ENCODE results near the gene GABBR2. TPM values are rescaled to one million over a fixed set of nuclear protein-coding genes. Genes with fewer than 3 reads are reported as not detected.

The GABBR2 gene
- total RNA-seq, 1 donor from 2014 or later: 0.68 TPM

DNA sequence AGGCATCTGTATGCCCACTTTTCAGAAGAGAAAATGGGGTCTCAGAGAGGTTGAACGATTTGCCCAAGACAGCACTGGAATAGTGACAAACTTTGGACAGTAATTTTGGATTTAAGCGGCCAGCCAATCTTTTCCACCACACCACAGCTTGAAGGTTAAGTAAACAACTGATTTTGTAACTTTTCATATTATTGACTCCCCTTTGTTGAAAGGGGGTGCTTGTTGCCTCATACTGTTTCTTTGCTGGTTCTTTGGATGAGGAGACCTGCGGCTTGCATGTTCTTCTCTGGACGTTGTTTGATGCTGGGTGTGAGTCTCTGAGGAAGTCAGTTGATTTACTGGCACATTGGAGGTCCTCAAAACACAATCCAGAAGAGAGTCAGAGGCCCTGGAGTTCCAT lies 11.7 kb upstream of the GABBR2 start:
- DNase-seq: no peak

DNA sequence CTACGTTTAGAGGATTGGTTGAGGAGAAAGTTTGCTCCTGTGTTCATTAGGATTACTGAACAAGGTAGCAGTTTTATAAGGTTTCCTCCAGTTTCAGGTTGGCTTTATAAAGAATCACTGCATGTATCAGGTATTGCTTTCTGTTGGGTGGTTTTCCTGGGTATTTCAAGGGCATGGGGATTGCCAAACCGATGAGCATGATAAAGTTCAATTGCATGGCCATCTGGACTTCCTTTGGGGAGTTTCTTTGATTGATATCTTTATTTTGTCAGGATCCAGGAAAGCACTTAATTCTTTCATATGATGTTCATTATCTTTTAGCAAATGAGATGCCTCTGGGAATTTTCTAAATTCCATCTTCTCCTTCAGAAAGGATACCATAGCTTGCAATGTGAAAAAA lies 10.3 kb upstream of the GABBR2 start:
- no peak for DNase-seq

DNA sequence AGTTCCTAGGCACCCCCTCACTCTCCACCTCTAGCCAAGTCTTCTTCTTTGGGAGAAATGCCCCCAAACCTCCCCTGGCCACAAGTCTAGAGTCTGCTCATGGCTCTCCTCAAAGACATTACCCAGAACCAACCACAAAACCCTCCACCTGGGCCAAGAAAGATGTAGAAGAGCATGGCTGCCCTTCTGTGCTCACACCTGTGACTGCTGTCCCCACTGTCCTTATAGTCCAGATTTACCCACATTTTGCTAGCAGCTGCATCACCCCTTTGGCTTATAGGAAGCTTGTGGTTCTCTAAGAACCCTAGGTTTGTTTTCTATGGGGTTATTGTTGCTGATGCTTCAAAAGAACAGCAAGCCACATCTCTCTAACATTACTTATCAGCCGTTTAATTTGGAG lies 6.1 kb upstream of the GABBR2 start:
- no peak for DNase-seq

DNA sequence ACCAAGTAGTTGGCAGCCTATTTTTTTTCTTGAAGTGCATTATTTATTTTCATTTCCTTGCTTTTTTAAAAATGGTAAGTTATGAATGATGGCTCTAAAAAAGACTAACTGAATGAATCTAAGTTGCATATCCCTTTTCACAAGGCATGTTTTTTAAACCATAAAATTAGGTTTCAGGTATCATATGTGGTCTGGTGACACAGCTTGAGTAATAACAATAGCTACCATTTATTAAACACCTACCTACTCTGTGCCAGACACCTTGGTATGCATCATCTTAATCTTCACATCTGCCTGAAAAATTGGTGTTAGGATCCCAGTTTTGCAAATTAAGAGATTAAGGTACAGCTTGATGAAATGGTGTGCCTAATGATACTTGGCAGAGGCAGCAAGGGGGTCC lies 4.3 kb upstream of the GABBR2 start:
- no peak for DNase-seq

DNA sequence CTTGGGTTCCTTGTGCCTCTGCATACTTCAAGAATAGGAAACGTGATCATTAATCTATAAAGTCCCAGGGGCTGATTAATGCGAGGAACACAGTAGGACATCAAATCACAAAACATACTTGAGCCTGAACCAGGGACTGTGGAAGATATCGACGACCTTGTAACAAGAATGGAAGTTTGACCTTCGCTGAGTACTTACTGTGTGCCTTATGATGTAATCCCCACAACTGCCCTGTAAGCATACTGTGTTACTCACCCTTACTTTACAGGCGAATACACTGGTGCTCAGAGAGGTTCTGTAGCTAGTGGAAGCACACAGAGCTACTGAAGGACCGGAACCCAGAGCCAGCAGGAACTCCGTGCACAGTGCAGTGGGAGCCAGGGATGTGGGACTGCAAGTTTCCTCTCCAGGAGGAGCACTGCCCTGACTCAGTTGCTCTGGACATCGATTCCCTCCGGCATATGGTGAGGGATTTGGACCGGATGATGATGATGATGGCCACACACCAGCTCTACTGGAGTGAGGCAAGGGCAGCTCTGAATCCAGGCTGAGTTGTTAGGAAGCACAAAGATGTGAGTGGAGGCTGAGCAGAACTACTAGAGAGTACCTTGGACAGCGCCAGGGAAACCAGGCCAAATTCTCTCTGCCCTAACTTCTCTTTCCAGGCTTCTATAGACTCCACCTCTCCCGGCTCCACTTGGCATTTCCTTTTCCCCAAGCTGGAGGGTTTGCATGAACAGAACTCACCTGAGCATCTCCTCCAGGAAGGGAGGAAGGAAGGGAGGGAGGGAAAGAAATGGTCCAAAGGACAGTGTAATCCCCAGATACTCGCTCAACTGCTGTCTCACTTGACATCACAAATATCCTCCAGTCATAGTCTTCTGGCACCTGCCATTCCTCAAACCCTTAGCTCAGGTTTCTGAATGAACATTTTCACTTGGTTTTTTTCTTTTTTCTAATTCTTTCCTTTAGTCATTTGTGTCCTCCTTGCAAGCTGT lies 1.5 kb upstream of the GABBR2 start:
- DNase-seq: peak; percentile 65

DNA sequence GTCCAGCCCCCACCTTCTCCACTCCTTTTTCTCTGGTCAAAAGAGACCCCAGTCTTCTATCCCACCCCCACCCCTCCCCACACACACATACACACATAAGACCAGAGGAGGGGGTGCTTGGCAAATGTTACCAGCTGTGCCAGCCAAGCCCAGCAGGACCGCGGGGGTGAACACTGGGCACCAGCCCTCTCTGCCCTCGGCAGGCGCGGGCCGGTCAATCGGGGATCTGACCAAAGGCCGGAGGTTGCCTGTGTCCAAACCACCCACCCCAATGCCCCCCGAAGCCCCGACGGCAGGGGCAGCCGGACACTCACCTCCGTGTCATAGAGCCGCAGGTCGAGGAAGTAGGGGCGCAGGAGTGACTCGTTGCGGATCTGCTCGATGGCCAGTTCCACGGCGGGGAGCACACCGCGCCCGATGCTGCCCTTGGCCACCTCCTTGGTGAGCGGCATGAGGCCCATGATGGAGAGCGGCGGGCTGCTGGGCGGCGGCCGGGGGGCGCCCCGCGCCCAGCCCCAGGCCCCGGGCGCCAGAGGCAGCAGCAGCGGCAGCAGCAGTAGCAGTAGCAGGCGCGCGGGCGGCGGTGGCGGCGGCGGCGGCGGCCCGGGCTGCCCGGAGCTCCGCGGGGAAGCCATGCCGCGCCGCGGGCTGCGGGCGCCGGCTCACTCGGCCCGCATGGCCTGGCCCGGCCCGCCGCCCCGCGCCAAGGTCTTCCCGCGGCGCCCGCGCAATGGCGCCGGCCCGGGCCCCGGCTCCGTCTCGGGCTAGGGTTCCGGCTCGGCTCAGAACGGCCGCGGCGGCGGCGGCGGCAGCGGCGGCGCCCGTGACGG lies 417 bp downstream of the GABBR2 start:
- peak; percentile 18 for DNase-seq

DNA sequence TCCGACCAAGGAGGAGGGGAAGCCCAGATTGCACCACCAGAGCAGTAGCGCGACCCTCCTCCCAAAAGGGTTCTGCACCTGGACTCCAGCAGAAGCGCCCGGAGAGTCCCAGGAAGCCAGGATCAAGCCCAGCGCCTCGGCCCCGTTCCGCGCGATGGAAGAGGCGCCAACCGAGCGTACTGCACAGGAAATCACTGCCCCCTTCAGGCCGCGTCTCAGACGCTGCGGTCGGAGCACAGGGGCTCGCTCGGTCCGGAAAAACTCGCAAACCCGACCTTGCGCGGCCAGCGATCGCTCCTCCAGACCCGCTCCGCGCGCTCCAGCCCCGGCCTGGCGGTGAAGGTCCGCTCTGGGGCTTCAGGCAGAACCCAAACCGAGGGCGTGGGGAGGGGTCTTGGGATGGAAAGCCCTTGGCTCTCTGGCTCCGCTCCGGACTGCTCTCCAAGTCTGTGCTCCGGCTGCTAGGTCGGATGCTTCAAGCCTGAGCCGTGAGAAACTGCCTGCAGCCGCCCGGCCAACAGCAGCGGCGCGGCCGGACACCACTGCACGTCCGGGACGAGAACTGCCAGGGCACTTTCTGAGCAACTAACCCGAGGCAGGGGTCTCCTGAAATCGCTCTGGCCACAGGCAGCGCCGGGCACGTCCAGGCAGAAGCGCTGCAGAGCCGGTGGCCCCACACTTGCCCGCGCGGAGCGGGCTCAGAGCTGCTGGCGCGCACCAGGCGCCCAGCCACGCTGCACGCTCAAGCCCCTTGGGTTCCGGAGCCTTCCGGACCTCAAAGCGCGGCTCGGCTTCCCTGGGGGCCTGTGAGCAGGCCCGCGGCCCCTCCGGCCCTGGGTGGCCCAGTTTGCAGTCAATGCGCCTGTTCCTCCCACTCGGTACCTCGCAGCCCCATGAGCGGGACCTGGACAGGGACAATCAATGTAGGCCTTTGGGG lies 1.3 kb downstream of the GABBR2 start:
- DNase-seq: peak; percentile 82

DNA sequence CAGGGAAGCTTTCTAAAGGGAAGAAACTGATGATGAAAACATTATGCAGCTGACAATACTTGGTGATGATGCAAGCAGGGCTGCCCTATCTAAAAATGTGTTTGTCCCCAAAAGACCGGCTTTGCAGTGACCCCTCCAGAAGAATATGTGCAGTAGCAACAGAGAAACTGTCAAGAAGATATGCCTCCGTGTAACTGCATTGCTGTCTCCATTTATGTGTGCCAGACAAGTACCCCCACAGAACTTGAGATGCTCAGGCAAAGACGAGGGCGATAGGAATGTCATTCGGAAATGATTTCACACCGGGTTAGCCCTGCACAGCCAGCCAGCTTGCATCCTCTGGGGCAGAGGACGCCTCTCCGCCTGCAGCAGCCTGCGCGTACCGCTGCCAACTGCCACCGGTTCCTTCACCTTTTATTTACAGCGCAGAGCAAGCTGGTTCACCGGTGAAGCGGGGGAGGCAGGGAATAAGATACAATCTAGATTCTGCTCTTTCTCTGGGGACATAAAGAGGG lies 2.0 kb downstream of the GABBR2 start:
- peak; percentile 60 for DNase-seq

DNA sequence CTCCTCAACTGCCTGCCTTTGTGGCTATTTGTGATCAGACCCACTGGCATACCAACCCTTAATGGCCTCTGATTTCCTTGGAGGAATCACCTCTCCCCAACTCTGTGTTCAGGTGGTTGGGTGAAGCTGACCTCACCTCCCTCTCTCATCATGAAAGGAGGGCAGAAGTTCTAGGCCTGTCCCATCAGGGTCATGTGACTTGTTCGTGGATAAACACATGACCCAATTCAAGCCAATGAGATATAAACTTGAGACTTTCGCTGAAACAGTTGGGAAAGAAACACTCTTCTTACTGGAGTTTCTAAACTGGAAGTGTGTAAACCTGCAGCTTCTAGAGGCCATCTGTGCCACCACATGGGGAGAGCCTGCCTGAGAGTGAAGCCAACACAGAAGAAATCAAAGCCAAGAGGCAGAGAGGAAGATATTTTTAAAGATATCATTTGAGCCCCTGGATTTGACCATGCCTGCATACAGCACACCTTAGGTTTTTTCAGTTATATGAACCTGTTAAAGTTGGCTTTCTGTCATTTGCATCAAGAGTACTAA lies 5.8 kb downstream of the GABBR2 start:
- DNase-seq: no peak

DNA sequence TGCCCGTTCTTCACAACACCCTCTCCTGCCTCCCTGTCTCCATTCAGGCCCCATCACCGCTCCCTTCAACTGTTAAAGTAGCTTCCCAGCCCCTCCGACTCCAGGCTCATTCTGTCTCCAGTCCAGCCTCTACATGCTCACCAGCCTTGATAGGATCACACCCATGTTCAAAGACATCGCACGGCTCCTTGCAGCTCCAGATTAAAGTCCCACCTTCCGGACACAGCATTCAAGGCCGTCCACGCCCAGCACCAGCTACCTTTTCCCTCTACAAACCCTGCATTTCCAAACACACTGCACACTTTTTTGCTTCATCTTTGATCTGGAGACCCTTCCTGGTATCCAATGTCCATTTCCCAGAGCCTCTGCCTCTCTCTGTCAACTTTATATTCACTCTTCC lies 6.4 kb downstream of the GABBR2 start:
- no peak for DNase-seq

GRCh38 chr9:98701576-98701975 lies 7.2 kb downstream of the GABBR2 start:
- DNase-seq: no peak

- DNase-seq: no peak
Measured at GRCh38 chr9:98700801-98701200, 7.9 kb downstream of the GABBR2 start.

- DNase-seq: no peak
Measured at GRCh38 chr9:98698856-98699255, 9.9 kb downstream of the GABBR2 start.

- no peak for DNase-seq
Measured at GRCh38 chr9:98694943-98695342, 13.8 kb downstream of the GABBR2 start.

GRCh38 chr9:98692392-98692791 lies 16.3 kb downstream of the GABBR2 start:
- no peak for DNase-seq

GRCh38 chr9:98691890-98692289 lies 16.8 kb downstream of the GABBR2 start:
- no peak for DNase-seq

GRCh38 chr9:98690686-98691085 lies 18.0 kb downstream of the GABBR2 start:
- no peak for DNase-seq

DNA sequence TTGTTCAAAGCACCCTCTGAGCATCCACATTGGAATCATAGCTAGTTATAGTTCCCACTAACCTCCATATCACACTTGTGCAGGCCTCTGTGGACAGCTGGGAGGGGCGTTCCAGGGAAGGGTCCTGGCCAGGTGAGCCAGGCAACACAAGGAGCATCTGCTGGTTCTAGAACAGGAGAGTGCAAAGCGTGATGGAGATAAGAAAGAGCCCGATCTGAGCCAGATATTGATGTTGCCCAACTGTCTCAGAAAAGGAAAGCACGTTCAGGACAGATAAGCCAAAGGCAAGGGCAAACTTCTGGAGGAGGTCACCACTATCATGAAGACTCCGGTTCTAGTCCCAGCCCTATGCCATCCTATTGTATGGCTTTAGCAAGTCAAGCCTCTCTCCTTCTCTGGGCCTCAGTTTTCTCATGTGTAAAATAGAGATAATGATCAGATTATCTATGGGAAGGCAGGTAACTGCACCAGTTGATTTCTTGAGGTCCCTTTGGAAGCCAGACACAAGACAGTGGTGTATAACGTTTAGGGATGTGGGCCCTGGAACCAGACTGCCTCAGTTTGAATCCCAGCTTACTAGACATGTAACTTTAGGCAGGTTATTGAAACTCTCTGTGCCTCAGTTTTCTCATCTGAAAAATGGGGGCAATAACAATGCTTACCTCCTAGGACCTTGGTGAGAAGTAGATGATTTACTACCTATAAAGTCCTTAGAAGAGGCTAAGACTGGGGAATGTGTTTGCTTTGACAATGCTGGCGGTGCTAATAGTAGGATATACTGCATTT lies 19.8 kb downstream of the GABBR2 start:
- no peak for DNase-seq

DNA sequence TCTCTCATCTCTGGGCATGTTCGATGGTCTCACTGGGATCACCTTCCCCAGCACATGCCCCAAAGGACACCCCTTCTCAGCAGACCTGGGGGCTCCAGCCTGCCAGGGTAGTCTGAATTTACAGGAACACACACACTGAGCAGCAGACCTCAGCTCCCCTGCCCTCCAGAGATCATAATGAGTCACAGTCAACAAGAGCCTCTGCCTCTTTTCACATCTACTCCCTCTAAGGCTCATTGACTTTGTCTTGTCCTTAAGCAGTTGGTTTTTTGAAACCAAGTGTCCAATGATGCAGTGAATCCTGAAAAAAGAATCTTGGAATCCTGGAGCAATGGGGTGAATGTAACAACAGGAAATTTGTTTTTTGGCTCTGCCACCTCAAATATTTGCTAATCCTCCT lies 20.8 kb downstream of the GABBR2 start:
- no peak for DNase-seq

- DNase-seq: peak; percentile 28
Measured at GRCh38 chr9:98686961-98687855, 21.5 kb downstream of the GABBR2 start.
